Suprapubic skin (tissue), 4 donors: ENCODE results near the gene NFKBIZ. TPM values are rescaled to one million over a fixed set of nuclear protein-coding genes. Genes with fewer than 3 reads are reported as not detected.

Source experiments
- DNase-seq, 2 donors: peaks; one replicate each; pipeline ENCODE4 v3.0.0-alpha.2; 2019; ENCODE audit warnings: low spot score in 2 of 2
- H3K27ac ChIP-seq: fragments of 200-600 bp; sonication (generic); one replicate; pipeline ENCODE4 v1.5.1; 2019
- H3K27me3 ChIP-seq: fragments of 200-600 bp; sonication (generic); one replicate; pipeline ENCODE4 v1.5.1; 2019
- H3K36me3 ChIP-seq: fragments of 200-600 bp; sonication (generic); one replicate; pipeline ENCODE4 v1.5.1; 2019
- H3K4me1 ChIP-seq: fragments of 200-600 bp; sonication (generic); one replicate; pipeline ENCODE4 v1.5.1; 2019
- H3K4me3 ChIP-seq: fragments of 200-600 bp; sonication (generic); one replicate; pipeline ENCODE4 v1.5.1; 2019; ENCODE audit warnings: mild to moderate bottlenecking
- H3K9me3 ChIP-seq: fragments of 200-600 bp; sonication (generic); one replicate; pipeline ENCODE4 v1.5.1; 2019
- EP300 ChIP-seq: sonication (generic); formaldehyde crosslinking; IDR thresholded peaks from one replicate; pipeline ENCODE4 v1.6.1; 2017; ENCODE audit warnings: antibody characterized with exemption
- POLR2A ChIP-seq, 2 donors: fragments of 450-650 bp; IDR thresholded peaks; one replicate each; pipeline ENCODE4 v1.6.1; 2017; ENCODE audit warnings: antibody characterized with exemption in 2 of 2, mild to moderate bottlenecking in 2 of 2, moderate library complexity in 2 of 2
- POLR2AphosphoS5 ChIP-seq, 3 donors: sonication (generic); formaldehyde crosslinking; IDR thresholded peaks; one replicate each; pipeline ENCODE4 v1.6.1; 2017; ENCODE audit warnings: antibody characterized with exemption in 3 of 3
- WGBS: methylation state at CpG from one replicate; pipeline ENCODE4 v1.1.5; 2018; 5-methylcytosine and 5-hydroxymethylcytosine counted together
- total RNA-seq, 4 donors: library from RNA; depleted of rRNA; stranded (reverse); fragments of >200 nt; gene quantifications; one replicate each; pipeline ENCODE4 v1.1.0, GENCODE V29; 2016
- TF ChIP-seq, protein P1 (sequence below), 2 donors: fragments of 200-600 bp in 1 of 2; fragments of 450-650 bp in 1 of 2; sonication (generic) in 1 of 2; IDR thresholded peaks; one replicate each; pipeline ENCODE4 v1.5.1; 2016 to 2019; ENCODE audit warnings: antibody characterized with exemption in 2 of 2, mild to moderate bottlenecking in 1 of 2, moderate library complexity in 1 of 2

The NFKBIZ gene
- total RNA-seq, 4 donors from 2014 or later = 142 to 311 (median 159) TPM

DNA sequence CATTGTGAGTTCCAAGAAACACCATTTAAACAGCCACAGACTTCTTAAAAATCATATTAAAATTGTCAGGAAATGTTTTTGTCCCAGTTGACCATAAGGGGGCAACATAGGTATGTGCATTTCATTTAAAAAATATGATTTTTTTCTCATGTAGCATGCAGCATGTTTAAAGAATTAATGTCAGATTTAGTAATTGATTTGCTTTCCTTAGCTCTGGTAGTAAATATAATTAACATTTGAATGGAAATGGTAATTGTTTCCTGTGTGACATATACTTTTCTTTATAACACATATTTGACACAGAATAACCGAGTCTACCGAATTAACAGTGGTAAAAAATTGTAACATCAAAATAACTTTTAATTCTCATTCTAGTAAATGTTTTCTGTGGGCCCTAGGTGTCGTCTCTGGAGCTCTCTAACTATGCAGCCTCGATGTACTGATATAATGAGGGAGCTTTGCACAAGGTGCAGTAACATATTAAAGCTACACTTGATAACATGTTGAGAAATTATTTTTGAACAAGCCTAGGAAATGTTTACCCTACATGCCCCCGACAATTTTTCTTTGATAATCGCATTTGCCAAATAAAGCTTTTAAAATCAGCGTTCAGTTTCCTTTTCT lies 35.4 kb upstream of the NFKBIZ start:
- 42% methylated on average over 7 of the region's 7 CpGs for WGBS
- Histone ChIP-seq H3K27me3 (no peaks in the 10 kb centered on the region), H3K36me3 (peaks cover 6% of the 10 kb centered on the region), H3K9me3 (no peaks in the 10 kb centered on the region), H3K4me3 (no peak overlapping the region), H3K4me1 (peaks cover 36% of the 10 kb centered on the region), H3K27ac (no peak overlapping the region)
- TF ChIP-seq POLR2A (IDR thresholded peaks at IDR 0.05) (no peak), POLR2AphosphoS5 (IDR thresholded peaks at IDR 0.05) (no peak)
- TF ChIP-seq, protein P1, sequence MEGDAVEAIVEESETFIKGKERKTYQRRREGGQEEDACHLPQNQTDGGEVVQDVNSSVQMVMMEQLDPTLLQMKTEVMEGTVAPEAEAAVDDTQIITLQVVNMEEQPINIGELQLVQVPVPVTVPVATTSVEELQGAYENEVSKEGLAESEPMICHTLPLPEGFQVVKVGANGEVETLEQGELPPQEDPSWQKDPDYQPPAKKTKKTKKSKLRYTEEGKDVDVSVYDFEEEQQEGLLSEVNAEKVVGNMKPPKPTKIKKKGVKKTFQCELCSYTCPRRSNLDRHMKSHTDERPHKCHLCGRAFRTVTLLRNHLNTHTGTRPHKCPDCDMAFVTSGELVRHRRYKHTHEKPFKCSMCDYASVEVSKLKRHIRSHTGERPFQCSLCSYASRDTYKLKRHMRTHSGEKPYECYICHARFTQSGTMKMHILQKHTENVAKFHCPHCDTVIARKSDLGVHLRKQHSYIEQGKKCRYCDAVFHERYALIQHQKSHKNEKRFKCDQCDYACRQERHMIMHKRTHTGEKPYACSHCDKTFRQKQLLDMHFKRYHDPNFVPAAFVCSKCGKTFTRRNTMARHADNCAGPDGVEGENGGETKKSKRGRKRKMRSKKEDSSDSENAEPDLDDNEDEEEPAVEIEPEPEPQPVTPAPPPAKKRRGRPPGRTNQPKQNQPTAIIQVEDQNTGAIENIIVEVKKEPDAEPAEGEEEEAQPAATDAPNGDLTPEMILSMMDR (IDR thresholded peaks at IDR 0.05) = peak; percentile 33 to 40
- no peak for DNase-seq

DNA sequence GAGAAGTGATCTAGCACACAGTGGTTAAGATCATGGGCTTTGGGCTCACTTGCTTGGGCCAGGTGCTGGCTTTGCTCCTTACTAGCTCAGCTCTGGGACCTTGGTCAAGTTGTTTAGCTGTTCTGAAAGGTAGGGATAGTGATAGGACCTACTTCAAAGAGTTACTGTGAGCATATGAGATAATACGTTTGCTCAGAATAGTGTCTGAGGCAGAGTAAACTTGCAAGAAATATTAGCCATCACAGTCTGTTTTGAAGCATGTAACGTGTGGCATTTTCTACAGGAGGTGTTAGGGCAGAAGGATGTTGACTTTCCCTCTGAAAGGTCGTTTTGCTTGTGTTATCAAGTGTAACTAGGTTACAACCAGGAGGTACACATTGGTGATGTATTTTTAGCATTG lies 34.5 kb upstream of the NFKBIZ start:
- H3K36me3 ChIP-seq = peaks cover 6% of the 10 kb centered on the region
- no peaks in the 10 kb centered on the region for H3K27me3 ChIP-seq
- TF ChIP-seq POLR2A (IDR thresholded peaks at IDR 0.05) = no peak
- no peak for TF ChIP-seq POLR2AphosphoS5 (IDR thresholded peaks at IDR 0.05)
- no peak for TF ChIP-seq EP300
- TF ChIP-seq, protein P1 (IDR thresholded peaks at IDR 0.05) = no peak
- no peak for DNase-seq
- H3K9me3 ChIP-seq = no peaks in the 10 kb centered on the region
- no peak overlapping the region for H3K27ac ChIP-seq
- H3K4me1 ChIP-seq = peaks cover 27% of the 10 kb centered on the region
- H3K4me3 ChIP-seq = no peak overlapping the region
- 59% methylated on average over 3 of the region's 3 CpGs for WGBS

DNA sequence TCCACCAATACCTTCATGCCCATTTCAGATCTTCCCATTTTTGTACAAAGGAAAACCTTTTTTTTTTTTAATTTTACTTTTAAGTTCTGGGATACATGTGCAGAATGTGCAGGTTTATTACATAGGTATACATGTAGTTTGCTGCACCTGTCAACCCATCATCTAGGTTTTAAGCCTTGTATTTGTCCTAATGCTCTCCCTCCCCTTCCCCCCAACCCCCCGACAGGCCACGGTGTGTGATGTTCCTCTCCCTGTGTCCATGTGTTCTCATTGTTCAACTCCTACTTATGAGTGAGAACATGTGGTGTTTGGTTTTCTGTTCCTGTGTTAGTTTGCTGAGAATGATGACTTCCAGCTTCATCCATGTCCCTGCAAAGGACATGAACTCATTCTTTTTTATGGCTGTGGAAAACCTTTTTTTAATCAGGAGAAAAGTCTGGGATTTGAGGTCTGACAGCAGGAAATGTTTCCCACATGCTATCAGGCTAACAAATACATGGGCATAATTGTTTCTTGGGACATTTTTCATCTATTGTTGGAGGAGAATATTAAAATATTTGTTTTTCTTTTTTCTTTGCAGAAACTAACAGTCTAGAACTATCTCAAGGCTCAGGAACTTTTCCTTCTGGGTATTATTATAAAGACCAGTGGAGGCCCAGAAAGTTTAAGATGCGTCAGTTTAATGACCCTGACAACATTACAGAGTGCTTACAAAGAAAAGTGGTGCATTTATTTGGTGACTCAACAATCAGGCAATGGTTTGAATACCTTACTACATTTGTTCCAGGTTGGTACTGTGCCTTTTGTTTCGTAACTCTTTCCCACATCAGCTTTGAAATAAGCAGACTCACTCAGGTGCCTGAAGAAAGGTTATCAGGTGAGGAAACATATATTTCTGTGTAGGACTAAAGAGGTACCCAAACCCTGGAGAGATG lies 32.8 kb upstream of the NFKBIZ start:
- H3K27me3 ChIP-seq = no peaks in the 10 kb centered on the region
- no peaks in the 10 kb centered on the region for H3K9me3 ChIP-seq
- H3K4me1 ChIP-seq = peaks cover 26% of the 10 kb centered on the region
- TF ChIP-seq POLR2AphosphoS5 (IDR thresholded peaks at IDR 0.05) (no peak), EP300 (no peak), POLR2A (IDR thresholded peaks at IDR 0.05) (no peak)
- TF ChIP-seq, protein P1 (IDR thresholded peaks at IDR 0.05) = no peak
- 44% methylated on average over 4 of the region's 4 CpGs for WGBS
- peaks cover 9% of the 10 kb centered on the region for H3K36me3 ChIP-seq
- no peak overlapping the region for H3K27ac ChIP-seq
- no peak for DNase-seq
- no peak overlapping the region for H3K4me3 ChIP-seq

DNA sequence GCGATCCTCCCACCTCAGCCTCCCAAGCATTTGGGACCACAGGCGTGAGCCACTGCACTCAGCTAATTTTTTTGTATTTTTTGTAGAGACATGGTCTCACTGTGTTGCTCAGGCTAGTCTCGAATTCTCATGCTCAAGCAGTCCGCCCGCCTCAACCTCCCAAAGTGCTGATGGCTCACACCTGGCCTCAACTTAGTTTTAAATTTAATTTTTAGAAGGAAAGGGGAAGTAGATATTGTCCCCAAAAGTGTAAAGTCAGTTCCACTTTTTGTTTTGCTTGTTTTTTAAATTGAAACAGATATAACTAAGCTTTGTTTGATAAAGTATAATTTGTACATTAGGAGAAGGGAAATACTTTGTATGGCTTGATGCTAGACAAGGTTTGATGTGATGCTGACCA lies 31.3 kb upstream of the NFKBIZ start:
- 94% methylated on average over 5 of the region's 5 CpGs for WGBS
- DNase-seq = no peak
- no peak overlapping the region for H3K27ac ChIP-seq
- H3K27me3 ChIP-seq = no peaks in the 10 kb centered on the region
- peaks cover 12% of the 10 kb centered on the region for H3K36me3 ChIP-seq
- peaks cover 24% of the 10 kb centered on the region for H3K4me1 ChIP-seq
- TF ChIP-seq, protein P1 (IDR thresholded peaks at IDR 0.05) = no peak
- no peak for TF ChIP-seq EP300
- TF ChIP-seq POLR2A (IDR thresholded peaks at IDR 0.05) = no peak
- no peak for TF ChIP-seq POLR2AphosphoS5 (IDR thresholded peaks at IDR 0.05)
- H3K9me3 ChIP-seq = no peaks in the 10 kb centered on the region
- no peak overlapping the region for H3K4me3 ChIP-seq

DNA sequence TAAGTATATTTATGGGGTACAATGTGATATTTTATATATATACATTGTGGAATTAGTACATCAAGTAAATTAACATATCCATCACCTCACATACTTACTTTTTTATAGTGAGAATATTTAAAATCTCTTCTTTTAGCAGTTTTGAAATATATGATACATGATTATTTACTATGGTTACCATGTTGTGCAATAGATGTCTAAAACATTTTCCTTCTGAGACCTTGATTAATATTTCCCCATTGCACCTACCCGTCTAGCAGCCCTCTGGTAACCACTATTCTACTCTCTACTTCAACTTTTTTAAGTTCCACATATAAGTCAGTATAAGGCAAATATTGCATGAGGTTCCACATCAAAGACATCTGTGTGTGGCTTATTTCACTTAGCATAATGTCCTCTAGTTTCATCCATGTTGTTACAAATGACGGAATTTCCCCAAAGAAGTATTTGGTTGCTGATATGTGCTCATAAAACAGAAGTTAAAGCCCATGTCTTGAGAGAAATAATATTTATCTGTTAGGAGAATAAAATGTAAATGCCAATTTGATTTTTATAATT lies 29.6 kb upstream of the NFKBIZ start:
- TF ChIP-seq, protein P1 (IDR thresholded peaks at IDR 0.05) = no peak
- TF ChIP-seq POLR2AphosphoS5 (IDR thresholded peaks at IDR 0.05) (no peak), POLR2A (IDR thresholded peaks at IDR 0.05) (no peak)
- Histone ChIP-seq H3K27me3 (no peaks in the 10 kb centered on the region), H3K4me3 (no peak overlapping the region), H3K4me1 (peaks cover 14% of the 10 kb centered on the region), H3K36me3 (peaks cover 12% of the 10 kb centered on the region), H3K9me3 (no peaks in the 10 kb centered on the region), H3K27ac (no peak overlapping the region)
- DNase-seq = no peak
- 84% methylated on average over 2 of the region's 2 CpGs for WGBS
